ENCODE results near the gene SEC63. TPM values are rescaled to one million over a fixed set of nuclear protein-coding genes. Genes with fewer than 3 reads are reported as not detected.
"Not testable (repeated sequence)": the region's sequence is repeated elsewhere in the genome, so short reads cannot be mapped to it uniquely, and the experiment has no call there.

The SEC63 gene
- total and polyA plus RNA-seq, 2 of the 4 experiments (the other 2 are of a cell fraction), result 8.6 to 22.4 TPM

- ATAC-seq (ENCODE audit: low read depth); H3K14ac ChIP-seq (replicated peaks; ENCODE audit: low read depth, low read length); H3K27ac ChIP-seq (ENCODE audit: insufficient read depth, low read length); H2AFZ ChIP-seq (replicated peaks; ENCODE audit: low read length, poor library complexity); DNase-seq; H3K9me1 ChIP-seq (ENCODE audit: insufficient read depth, low read length); H3K27me3 ChIP-seq (ENCODE audit: control insufficient read depth, insufficient read depth, low read length); H4K5ac ChIP-seq (ENCODE audit: low read depth, low read length); H4K8ac ChIP-seq (ENCODE audit: low read depth in 2 of 2, low read length in 2 of 2); H2BK20ac ChIP-seq (ENCODE audit: low read depth, low read length); dilution Hi-C loops (cut with HindIII; ENCODE audit: low sequenced_read_pairs, unreplicated experiment); H3K4me2 ChIP-seq (ENCODE audit: low read depth, low read length); H3K23ac ChIP-seq (ENCODE audit: low read depth, low read length); H3K9ac ChIP-seq (ENCODE audit: low read depth, low read length); in situ Hi-C loops (cut with MboI; ENCODE audit: low sequenced_read_pairs); intact Hi-C loops (cut with micrococcal nuclease); H2BK5ac ChIP-seq (ENCODE audit: low read depth, low read length, poor library complexity, severe bottlenecking); H3K9me3 ChIP-seq (ENCODE audit: control insufficient read depth, insufficient read depth, low read length); H3K4me1 ChIP-seq (ENCODE audit: control insufficient read depth, insufficient read depth, low read length); H3K56ac ChIP-seq (ENCODE audit: extremely low read depth, insufficient read depth, low read length); POLR2A ChIA-PET (ENCODE audit: unreplicated experiment); H3K4ac ChIP-seq (ENCODE audit: low read depth, low read length); H2BK120ac ChIP-seq (ENCODE audit: low read depth, low read length); H4K91ac ChIP-seq (ENCODE audit: insufficient read depth, low read depth, low read length); H2AK5ac ChIP-seq (ENCODE audit: low read depth, low read length); H2AK9ac ChIP-seq (replicated peaks; ENCODE audit: low read depth, low read length, poor library complexity); BruUV-seq (replicated peaks); H3K18ac ChIP-seq (ENCODE audit: low read depth, low read length); H3K36me3 ChIP-seq (ENCODE audit: control insufficient read depth, insufficient read depth, low read length); H2BK15ac ChIP-seq (ENCODE audit: low read depth, low read length); H3K4me3 ChIP-seq (ENCODE audit: insufficient read depth, low read depth, low read length): not testable (repeated sequence)
- no CpG with 5 or more reads among the region's 5 CpGs for WGBS, 2 experiments (ENCODE audit: extremely low coverage in 2 of 2, insufficient read length in 1 of 2)
- peaks cover 26 to 49% of the 10 kb centered on the region in 2 experiments for H3K79me1 ChIP-seq (ENCODE audit: low read depth in 1 of 2, low read length in 2 of 2)
- CTCF ChIA-PET, result interaction anchor here (0.6 kb wide), 1 partner anchor 12 kb away, joined by 3 read pairs; no protein-coding TSS in a partner anchor
- peaks cover 67% of the 10 kb centered on the region for H4K20me1 ChIP-seq (ENCODE audit: insufficient read depth, low read length)
Measured at GRCh38 chr6:107936910-107937292, 21.1 kb downstream of the SEC63 start.
